GM13977 (cell line): ENCODE measurements around the gene CNN2.

Source experiments
- DNase-seq: peaks from one replicate; pipeline ENCODE4 v3.0.0; 2012; ENCODE audit warnings: low spot score
- in situ Hi-C: fragments of 300-500 bp; cut with MboI; formaldehyde crosslinking; loops from one replicate; pipeline ENCODE4 v1.12.0; 2022; ENCODE audit warnings: low sequenced_read_pairs, low pct_unique_long_range_greater_than_20kb, mixed read lengths, inconsistent platforms; ENCODE audit not compliant: unreplicated experiment
- TF ChIP-seq, protein P1 (sequence below): IDR thresholded peaks from 2 replicates; pipeline ENCODE4 v1.5.1; 2012; ENCODE audit warnings: mild to moderate bottlenecking, control low read depth; ENCODE audit not compliant: insufficient read depth; ENCODE audit errors: extremely low read depth, missing control alignments

Gene CNN2

DNA sequence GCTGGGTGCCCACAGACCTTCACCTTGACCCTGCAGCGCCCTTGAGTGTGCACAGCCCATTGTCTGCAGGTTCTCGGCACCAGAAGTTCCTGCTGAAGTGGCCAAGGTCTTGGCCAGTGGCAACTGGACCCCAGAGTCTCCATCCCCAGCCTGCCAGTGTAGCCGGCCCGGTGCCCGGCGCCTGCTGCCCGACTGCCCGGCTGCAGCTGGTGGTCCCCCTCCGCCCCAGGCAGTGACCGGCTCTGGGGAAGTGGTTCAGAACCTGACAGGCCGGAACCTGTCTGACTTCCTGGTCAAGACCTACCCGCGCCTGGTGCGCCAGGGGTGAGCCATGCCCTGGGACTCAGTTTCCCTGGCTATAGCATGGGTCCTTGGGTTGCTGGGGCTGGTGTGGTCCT lies 28.6 kb downstream of the CNN2 start:
- TF ChIP-seq, protein P1, sequence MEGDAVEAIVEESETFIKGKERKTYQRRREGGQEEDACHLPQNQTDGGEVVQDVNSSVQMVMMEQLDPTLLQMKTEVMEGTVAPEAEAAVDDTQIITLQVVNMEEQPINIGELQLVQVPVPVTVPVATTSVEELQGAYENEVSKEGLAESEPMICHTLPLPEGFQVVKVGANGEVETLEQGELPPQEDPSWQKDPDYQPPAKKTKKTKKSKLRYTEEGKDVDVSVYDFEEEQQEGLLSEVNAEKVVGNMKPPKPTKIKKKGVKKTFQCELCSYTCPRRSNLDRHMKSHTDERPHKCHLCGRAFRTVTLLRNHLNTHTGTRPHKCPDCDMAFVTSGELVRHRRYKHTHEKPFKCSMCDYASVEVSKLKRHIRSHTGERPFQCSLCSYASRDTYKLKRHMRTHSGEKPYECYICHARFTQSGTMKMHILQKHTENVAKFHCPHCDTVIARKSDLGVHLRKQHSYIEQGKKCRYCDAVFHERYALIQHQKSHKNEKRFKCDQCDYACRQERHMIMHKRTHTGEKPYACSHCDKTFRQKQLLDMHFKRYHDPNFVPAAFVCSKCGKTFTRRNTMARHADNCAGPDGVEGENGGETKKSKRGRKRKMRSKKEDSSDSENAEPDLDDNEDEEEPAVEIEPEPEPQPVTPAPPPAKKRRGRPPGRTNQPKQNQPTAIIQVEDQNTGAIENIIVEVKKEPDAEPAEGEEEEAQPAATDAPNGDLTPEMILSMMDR, result no peak
- no peak for DNase-seq
- in situ Hi-C loops, result no loop called here

- in situ Hi-C loops, result no loop called here
- TF ChIP-seq, protein P1, result no peak
- DNase-seq, result no peak
Observed at GRCh38 chr19:1055886-1056620, 29.6 kb downstream of the CNN2 start.

DNA sequence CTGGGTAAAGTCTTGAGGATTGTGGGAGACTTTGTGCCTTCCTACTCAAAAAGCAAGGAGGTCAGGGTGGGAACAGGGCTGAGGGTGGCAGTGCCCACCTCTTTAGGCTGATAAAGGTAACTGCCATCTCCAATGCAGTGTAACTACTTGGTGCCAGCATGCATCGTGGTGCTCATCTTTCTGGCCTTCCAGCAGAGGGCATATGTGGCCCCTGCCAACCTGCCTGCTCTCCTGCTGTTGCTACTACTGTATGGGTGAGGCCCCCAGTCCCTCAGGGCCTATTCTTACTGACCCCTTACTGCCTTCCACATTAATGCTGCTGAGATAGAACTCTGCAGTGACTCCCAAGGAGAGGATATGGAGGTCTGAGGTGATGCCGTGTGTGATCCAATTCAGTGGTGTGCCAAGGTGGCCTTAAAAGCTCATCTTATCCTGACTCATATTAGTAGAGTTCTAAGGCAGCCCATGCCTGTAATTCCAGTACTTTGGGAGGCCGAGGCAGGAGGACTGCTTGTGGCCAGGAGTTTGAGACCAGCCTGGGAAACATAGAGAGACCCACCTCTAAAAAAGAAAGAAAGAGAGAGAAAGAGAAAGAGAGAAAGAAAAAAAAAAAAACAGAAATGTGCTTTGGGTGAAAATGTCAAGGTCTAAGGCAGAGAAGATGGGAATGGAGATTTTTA lies 30.9 kb downstream of the CNN2 start:
- TF ChIP-seq, protein P1, result peak; percentile 42
- in situ Hi-C loops, result no loop called here
- DNase-seq, result no peak

GRCh38 chr19:1058112-1058511 lies 31.7 kb downstream of the CNN2 start:
- DNase-seq, result no peak
- TF ChIP-seq, protein P1, result no peak
- in situ Hi-C loops, result no loop called here

GRCh38 chr19:1060689-1061088 lies 34.3 kb downstream of the CNN2 start:
- in situ Hi-C loops, result no loop called here
- TF ChIP-seq, protein P1, result no peak
- no peak for DNase-seq

GRCh38 chr19:1061987-1062386 lies 35.6 kb downstream of the CNN2 start:
- DNase-seq, result no peak
- in situ Hi-C loops, result no loop called here
- TF ChIP-seq, protein P1, result no peak
